HG03442 (cell line): ENCODE data around the gene AP1M2.
"Not testable (repeated sequence)": the region's sequence is repeated elsewhere in the genome, so short reads cannot be mapped to it uniquely, and the experiment has no call there.

ENCODE experiments used
- ATAC-seq: cut with Tn5 transposase; IDR thresholded peaks from one replicate; pipeline ENCODE4 v1.9.1; 2021; ENCODE audit warnings: mild to moderate bottlenecking, moderate library complexity; ENCODE audit not compliant: unreplicated experiment

Gene AP1M2

DNA sequence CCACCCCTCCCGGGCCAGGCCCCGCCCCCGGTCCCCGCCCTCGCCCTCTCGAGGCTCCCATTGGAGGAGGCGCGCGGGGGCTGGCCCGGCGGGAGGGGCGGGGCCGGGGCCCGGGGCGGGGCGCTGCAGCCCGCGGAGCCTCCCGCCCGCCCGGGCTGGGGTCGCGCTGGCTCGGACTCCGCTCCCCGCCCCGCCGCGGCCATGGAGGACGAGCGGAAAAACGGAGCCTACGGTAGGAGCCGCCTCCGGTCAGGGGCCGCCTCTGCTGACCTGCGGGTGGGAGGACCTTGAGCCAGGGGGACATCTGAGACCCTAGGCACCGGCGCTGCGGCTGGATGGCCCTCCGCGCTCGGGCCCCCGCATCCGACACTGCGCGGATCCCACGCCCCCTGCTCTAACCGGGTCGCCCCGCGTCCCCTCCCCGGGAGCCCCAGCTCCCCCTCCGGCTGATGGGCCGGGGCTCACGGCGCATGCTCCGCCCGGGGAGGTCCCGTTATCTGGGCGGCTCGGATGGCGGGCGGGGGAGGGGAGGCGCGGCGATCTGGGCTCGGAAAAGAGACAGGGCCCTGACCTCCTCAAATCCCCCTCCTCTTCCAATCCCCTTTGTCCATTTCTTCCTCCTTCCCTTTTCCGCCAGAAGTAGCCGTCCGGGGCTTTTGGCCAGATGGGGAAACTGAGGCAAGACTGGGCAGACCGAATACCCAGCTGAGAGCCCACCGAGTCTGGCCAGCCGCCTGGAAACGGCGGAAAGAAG is 15.4 kb upstream of the AP1M2 start:
- ATAC-seq = peak; percentile 55

DNA sequence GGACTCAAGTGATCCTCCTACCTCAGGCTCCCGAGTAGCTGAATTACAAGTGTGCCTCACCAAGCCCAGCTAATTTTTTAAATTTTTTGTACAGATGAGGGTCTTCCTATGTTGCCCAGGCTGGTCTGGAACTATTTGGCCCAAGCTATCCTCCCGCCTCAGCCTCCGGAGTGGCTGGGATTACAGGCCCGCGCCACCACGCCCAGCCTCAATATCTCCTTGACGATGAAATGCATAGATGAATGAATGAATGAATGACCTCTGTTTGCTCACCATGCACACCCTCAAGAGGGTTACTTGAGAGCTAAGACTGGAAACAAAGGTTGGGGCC is 14.9 kb upstream of the AP1M2 start:
- ATAC-seq = no peak

DNA sequence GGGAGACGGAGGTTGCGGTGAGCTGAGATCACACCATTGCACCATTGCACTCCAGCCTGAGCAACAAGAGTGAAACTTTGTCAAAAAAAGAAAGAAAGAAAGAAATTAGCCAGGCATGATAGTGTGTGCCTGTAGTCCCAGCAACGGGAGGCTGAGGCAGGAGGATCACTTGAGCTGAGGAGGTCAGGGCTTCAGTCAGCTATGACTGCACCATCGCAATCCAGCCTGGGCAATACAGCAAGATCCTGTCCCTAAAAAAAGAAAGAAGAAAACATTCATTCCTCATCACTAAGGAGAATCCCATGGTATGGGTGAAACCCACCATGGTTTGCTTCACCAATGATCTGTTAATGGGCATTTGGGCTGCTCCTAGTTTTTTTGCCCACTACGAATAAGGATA is 13.0 kb upstream of the AP1M2 start:
- ATAC-seq = no peak

- no peak for ATAC-seq
Measured at GRCh38 chr19:10593820-10594637, 6.9 kb upstream of the AP1M2 start.

GRCh38 chr19:10593148-10593547 is 6.0 kb upstream of the AP1M2 start:
- ATAC-seq = no peak

- ATAC-seq = no peak
Measured at GRCh38 chr19:10587839-10588150, 683 bp upstream of the AP1M2 start.

DNA sequence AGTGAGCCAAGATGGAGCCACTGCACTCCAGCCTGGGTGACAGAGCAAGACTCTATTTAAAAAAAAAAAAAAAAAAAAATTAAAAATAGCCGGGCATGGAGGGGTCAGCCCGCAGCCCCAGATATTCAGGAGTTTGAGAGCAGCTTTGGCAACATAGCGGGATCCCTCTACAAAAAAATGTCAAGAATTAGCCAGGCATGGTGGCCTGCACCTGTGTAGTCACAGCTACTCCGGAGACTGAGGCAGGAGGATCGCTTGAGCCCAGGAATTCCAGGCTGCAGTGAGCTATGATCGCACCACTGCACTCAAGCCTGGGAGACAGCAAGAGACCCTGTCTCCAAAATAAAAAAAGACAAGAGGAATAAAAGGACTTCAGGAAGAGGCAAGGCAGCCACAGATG is 716 bp downstream of the AP1M2 start:
- no peak for ATAC-seq

DNA sequence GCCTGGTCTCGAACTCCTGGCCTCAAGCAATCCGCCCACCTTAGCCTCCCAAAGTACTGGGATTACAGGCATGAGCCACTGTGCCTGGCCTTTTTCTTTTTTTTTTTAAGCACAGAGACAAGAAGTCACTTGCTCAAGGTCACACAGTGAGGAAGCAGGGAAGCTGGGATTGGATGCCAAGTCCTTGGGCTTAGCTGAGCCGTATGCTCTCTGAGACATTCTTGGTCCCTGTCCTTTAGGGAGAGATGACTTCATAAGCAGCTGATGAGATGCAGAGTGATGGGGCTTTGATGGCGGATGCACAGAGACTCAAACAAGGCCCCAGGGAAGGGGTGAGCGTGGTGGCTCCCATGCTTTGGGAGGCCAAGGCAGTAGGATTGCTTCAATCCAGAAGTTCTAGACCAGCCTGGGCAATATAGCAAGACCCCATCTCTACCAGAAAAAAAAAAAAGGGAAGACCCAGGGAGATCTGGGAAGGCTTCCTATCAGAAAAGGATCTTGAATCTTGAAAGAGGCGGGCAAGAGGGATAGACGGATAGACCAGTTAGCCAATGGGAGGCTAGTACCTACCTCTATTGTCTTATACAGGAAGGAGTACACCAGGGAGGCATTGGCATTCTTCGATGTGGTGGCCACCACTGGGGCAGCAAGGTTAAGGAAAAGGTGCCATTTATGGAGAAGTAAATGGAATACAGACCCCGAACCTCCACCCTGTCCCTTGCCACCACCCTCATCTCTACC is 3.9 kb downstream of the AP1M2 start:
- no peak for ATAC-seq

DNA sequence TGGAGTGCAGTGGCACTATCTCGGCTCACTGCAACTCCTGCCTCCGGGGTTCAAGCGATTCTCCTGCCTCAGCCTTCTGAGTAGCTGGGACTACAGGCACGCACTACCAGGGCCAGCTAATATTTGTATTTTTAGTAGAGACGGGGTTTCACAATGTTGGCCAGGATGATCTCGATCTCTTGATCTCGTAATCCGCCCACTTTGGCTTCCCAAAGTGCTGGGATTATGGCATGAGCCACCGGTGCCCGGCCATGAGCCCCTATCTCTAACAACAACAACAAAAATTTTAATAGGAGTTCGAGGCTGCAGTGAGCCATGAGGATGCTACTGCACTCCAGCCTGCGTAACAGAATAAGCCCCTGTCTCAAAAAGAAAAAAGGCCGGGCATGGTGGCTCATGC is 5.0 kb downstream of the AP1M2 start:
- ATAC-seq = no peak

- peak; percentile 49 for ATAC-seq
Measured at GRCh38 chr19:10580979-10581631, 6.0 kb downstream of the AP1M2 start.

- ATAC-seq = no peak
Measured at GRCh38 chr19:10577951-10578350, 9.2 kb downstream of the AP1M2 start.

DNA sequence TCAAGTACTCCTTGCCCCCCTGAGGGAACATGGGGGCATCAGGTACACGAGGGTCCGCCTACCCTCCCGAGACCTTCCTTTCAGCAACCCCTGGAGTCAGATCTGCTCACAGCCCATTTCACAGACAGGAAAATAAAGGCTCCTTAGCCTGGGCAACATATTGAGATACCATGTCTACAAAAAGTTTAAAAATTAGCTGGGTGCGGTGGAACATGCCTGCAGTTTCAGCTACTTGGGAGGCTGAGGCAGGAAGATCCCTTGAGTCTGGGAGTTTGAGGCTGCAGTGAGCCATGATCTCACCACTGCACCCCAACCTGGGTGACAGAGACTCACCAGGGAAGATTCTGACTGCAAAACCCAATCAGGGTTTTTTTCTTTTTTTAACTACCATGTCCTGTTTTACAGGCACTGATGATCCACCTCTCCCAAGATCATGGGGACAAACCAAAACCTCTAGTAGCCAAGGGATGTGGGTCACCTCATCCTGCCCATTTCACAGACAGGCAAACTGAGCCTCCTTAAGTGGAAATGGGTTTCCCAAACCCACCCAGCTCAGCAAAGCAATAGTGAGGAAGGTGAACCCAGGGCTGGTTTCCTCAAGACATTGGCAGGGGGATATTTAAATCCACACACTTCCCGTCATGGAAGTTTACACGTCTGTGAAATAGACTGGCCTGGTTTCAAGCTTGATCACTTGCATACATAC is 11.9 kb downstream of the AP1M2 start:
- no peak for ATAC-seq

GRCh38 chr19:10574462-10574861 is 12.7 kb downstream of the AP1M2 start:
- ATAC-seq = no peak

- ATAC-seq = not testable (repeated sequence)
Measured at GRCh38 chr19:10573793-10574192, 13.3 kb downstream of the AP1M2 start.

- ATAC-seq = peak; percentile 61
Measured at GRCh38 chr19:10568826-10569651, 18.1 kb downstream of the AP1M2 start, which contains the start of gene CDKN2D. TSS of gene CDKN2D (minus strand) at chr19:10568979. CDS start at chr19:10568653, 326 bp downstream.

DNA sequence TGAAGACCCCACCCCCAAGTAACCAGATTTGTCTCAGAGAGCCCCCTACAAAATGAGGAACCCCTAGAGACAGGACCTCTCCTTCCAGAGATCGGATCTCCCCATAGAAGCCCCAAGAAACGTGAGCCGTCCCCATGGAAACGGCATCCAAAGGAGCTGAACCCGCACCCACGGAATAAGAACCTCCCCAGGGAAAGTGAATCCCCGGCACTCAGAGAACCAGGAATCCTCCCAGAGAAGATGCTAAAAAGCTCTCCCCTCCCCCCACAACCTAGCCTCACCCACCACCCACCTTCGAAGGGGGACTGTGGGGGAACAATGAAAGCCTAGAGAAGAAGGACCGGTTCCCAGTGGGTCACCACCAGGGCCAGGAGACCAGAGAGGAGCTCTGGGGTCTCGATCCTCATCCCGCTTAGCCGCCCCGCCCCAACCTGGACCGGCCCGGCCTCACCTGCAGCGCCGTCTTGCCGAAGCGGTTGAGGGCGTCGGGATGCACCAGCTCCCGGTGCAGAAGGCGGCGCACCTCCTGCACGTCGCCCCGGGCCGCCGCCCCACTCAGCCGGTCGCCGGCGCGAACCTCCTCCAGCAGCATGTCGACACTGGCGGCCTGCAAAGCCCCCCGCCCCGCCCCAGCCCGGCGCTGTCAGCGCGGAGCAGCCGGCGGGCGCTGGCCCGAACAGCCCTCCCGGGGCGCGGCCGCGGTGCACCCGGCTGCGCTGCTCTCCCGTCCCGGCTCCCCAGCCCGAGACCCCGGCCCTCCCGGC is 18.9 kb downstream of the AP1M2 start:
- ATAC-seq = peak; percentile 0

GRCh38 chr19:10567656-10568055 is 19.5 kb downstream of the AP1M2 start:
- no peak for ATAC-seq

GRCh38 chr19:10566658-10567410 is 20.3 kb downstream of the AP1M2 start:
- no peak for ATAC-seq

GRCh38 chr19:10566408-10566657 is 20.8 kb downstream of the AP1M2 start:
- ATAC-seq = no peak
